ENCODE measurements around the gene TPST1.

Gene TPST1

GRCh38 chr7:66178258-66178657 is 26.9 kb upstream of the TPST1 start:
- DNase-seq (ENCODE audit: insufficient read length, low spot score) (no peak), FAIRE-seq (no peak)
- TF ChIP-seq POLR2A (IDR thresholded peaks at IDR 0.05; ENCODE audit: low read depth, low read length), result no peak

GRCh38 chr7:66181329-66181728 is 23.8 kb upstream of the TPST1 start:
- DNase-seq (ENCODE audit: insufficient read length, low spot score) (no peak), FAIRE-seq (no peak)
- TF ChIP-seq POLR2A (IDR thresholded peaks at IDR 0.05; ENCODE audit: low read depth, low read length), result no peak

- no peak for FAIRE-seq
- DNase-seq (ENCODE audit: insufficient read length, low spot score), result no peak
- no peak for TF ChIP-seq POLR2A (IDR thresholded peaks at IDR 0.05; ENCODE audit: low read depth, low read length)
Observed at GRCh38 chr7:66181845-66182244, 23.3 kb upstream of the TPST1 start.

- no peak for DNase-seq (ENCODE audit: insufficient read length, low spot score)
- no peak for TF ChIP-seq POLR2A (IDR thresholded peaks at IDR 0.05; ENCODE audit: low read depth, low read length)
- FAIRE-seq, result no peak
Observed at GRCh38 chr7:66182920-66183319, 22.2 kb upstream of the TPST1 start.

- no peak for TF ChIP-seq POLR2A (IDR thresholded peaks at IDR 0.05; ENCODE audit: low read depth, low read length)
Observed at GRCh38 chr7:66183700-66184099, 21.4 kb upstream of the TPST1 start.

GRCh38 chr7:66185680-66186187 is 19.4 kb upstream of the TPST1 start:
- DNase-seq (ENCODE audit: insufficient read length, low spot score) (no peak), FAIRE-seq (no peak)
- TF ChIP-seq POLR2A (IDR thresholded peaks at IDR 0.05; ENCODE audit: low read depth, low read length), result no peak

More at GRCh38 chr7:66183700-66184099, 21.4 kb upstream of the TPST1 start:
- peak; percentile 68 for DNase-seq (ENCODE audit: insufficient read length, low spot score)
- no peak for FAIRE-seq

- DNase-seq (ENCODE audit: insufficient read length, low spot score) (no peak), FAIRE-seq (no peak)
- TF ChIP-seq POLR2A (IDR thresholded peaks at IDR 0.05; ENCODE audit: low read depth, low read length), result no peak
Observed at GRCh38 chr7:66186991-66187390, 18.1 kb upstream of the TPST1 start.

GRCh38 chr7:66187905-66188304 is 17.2 kb upstream of the TPST1 start:
- no peak for TF ChIP-seq POLR2A (IDR thresholded peaks at IDR 0.05; ENCODE audit: low read depth, low read length)
- no peak for FAIRE-seq

GRCh38 chr7:66188645-66189044 is 16.5 kb upstream of the TPST1 start:
- FAIRE-seq (no peak), DNase-seq (ENCODE audit: insufficient read length, low spot score) (no peak)
- TF ChIP-seq POLR2A (IDR thresholded peaks at IDR 0.05; ENCODE audit: low read depth, low read length), result no peak

More at GRCh38 chr7:66187905-66188304, 17.2 kb upstream of the TPST1 start:
- no peak for DNase-seq (ENCODE audit: insufficient read length, low spot score)

- DNase-seq (ENCODE audit: insufficient read length, low spot score) (no peak), FAIRE-seq (no peak)
Observed at GRCh38 chr7:66189695-66190503, 15.2 kb upstream of the TPST1 start.

GRCh38 chr7:66190504-66190857 is 14.7 kb upstream of the TPST1 start:
- no peak for TF ChIP-seq POLR2A (IDR thresholded peaks at IDR 0.05; ENCODE audit: low read depth, low read length)
- no peak for DNase-seq (ENCODE audit: insufficient read length, low spot score)
- FAIRE-seq, result no peak

More at GRCh38 chr7:66189695-66190503, 15.2 kb upstream of the TPST1 start:
- no peak for TF ChIP-seq POLR2A (IDR thresholded peaks at IDR 0.05; ENCODE audit: low read depth, low read length)

- DNase-seq (ENCODE audit: insufficient read length, low spot score) (no peak), FAIRE-seq (no peak)
- no peak for TF ChIP-seq POLR2A (IDR thresholded peaks at IDR 0.05; ENCODE audit: low read depth, low read length)
Observed at GRCh38 chr7:66193146-66193725, 11.9 kb upstream of the TPST1 start.

GRCh38 chr7:66198469-66198868 is 6.7 kb upstream of the TPST1 start:
- no peak for FAIRE-seq
- DNase-seq (ENCODE audit: insufficient read length, low spot score), result no peak
- no peak for TF ChIP-seq POLR2A (IDR thresholded peaks at IDR 0.05; ENCODE audit: low read depth, low read length)

GRCh38 chr7:66198956-66199355 is 6.2 kb upstream of the TPST1 start:
- TF ChIP-seq POLR2A (IDR thresholded peaks at IDR 0.05; ENCODE audit: low read depth, low read length), result no peak
- no peak for FAIRE-seq
- no peak for DNase-seq (ENCODE audit: insufficient read length, low spot score)

- no peak for TF ChIP-seq POLR2A (IDR thresholded peaks at IDR 0.05; ENCODE audit: low read depth, low read length)
- no peak for FAIRE-seq
- no peak for DNase-seq (ENCODE audit: insufficient read length, low spot score)
Observed at GRCh38 chr7:66202441-66202840, 2.7 kb upstream of the TPST1 start.
